Esophagus (tissue), 2 donors: ENCODE data around the gene VMAC. TPM values are rescaled to one million over a fixed set of nuclear protein-coding genes. Genes with fewer than 3 reads are reported as not detected.

ENCODE experiments used
- H3K27ac ChIP-seq, 2 donors: one replicate each; pipeline ENCODE4 v1.5.1; 2013; ENCODE audit warnings: low read depth in 2 of 2, mild to moderate bottlenecking in 2 of 2, inconsistent platforms in 1 of 2, low read length in 1 of 2, moderate library complexity in 1 of 2
- H3K27me3 ChIP-seq, 2 donors: one replicate each; pipeline ENCODE4 v1.6.1; 2013; ENCODE audit warnings: low read length in 2 of 2, control low read depth in 1 of 2, mild to moderate bottlenecking in 1 of 2; ENCODE audit not compliant: insufficient read depth in 2 of 2, control insufficient read depth in 1 of 2
- H3K36me3 ChIP-seq, 2 donors: one replicate each; pipeline ENCODE4 v1.6.1; 2013; ENCODE audit warnings: low read length in 1 of 2; ENCODE audit not compliant: control insufficient read depth in 2 of 2, insufficient read depth in 2 of 2
- H3K4me1 ChIP-seq, 2 donors: one replicate each; pipeline ENCODE4 v1.6.1; 2013; ENCODE audit warnings: low read length in 1 of 2; ENCODE audit not compliant: control insufficient read depth in 2 of 2, insufficient read depth in 2 of 2
- H3K4me3 ChIP-seq, 2 donors: one replicate each; pipeline ENCODE4 v1.5.1; 2013; ENCODE audit warnings: low read length in 2 of 2, mild to moderate bottlenecking in 2 of 2, low read depth in 1 of 2, moderate library complexity in 1 of 2
- H3K9me3 ChIP-seq, 2 donors: one replicate each; pipeline ENCODE4 v1.6.1; 2013; ENCODE audit warnings: mild to moderate bottlenecking in 2 of 2, low read depth in 1 of 2, low read length in 1 of 2, moderate library complexity in 1 of 2; ENCODE audit not compliant: control insufficient read depth in 2 of 2, insufficient read depth in 1 of 2
- WGBS, 2 donors: extraction: QIAGEN DNeasy Blood & Tissue Kit; methylation state at CpG; one replicate each; pipeline ENCODE4 v1.1.7; 2013; 5-methylcytosine and 5-hydroxymethylcytosine counted together
- polyA plus RNA-seq, 2 donors: library from polyadenylated mRNA; stranded (reverse); fragments of 200-250 nt; gene quantifications; one replicate each; pipeline ENCODE4 v1.2.3, GENCODE V29; 2013
- donor health status: healthy with polysubstance abuse.
- donor health status: Bipolar disorder and iron deficiency.

Gene VMAC
- polyA plus RNA-seq, 2 donors = 3.4 to 7.9 TPM

DNA sequence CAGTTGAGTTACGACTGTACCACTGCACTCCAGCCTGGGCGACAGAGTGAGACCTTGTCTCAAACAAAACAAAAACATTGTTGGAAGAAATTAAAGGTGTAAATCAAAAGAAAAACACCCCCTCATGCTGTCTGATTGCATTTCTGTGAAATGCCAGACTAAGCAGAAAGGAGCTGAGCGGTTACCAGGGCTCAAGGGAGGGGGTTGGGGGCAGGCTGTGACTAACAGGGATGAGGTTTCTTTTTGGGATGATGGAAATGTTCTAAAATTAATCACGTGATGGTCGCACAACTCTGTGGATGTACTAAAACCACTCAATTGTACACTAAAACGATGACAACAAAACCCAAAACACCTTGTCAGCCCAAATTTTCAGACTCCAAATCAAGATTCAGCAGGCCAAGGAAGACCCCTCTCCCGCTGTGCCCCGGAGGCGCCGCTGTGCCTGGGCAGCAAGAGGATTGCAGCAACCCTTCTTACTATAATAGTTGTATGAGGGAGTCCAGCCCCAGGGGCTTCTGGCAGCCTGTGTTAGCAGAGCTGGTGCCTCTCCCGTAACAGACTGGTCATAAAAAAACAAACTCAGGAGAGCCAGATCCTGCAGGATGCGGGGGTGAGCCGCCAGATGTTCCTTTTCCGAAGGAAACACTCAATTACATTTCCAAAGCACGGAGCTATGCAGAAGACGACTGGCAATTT, 30.3 kb downstream of the VMAC start:
- H3K4me1 ChIP-seq = peaks cover 0 to 4% of the 10 kb centered on the region in 2 donors
- H3K27ac ChIP-seq = peak overlapping the region; percentile 23 to 63
- no peak overlapping the region for H3K4me3 ChIP-seq
- no peaks in the 10 kb centered on the region for H3K27me3 ChIP-seq
- 66 to 67% methylated on average over 16 of the region's 16 CpGs for WGBS, 2 donors
- peaks cover 20 to 39% of the 10 kb centered on the region in 2 donors for H3K36me3 ChIP-seq
- H3K9me3 ChIP-seq = no peaks in the 10 kb centered on the region

DNA sequence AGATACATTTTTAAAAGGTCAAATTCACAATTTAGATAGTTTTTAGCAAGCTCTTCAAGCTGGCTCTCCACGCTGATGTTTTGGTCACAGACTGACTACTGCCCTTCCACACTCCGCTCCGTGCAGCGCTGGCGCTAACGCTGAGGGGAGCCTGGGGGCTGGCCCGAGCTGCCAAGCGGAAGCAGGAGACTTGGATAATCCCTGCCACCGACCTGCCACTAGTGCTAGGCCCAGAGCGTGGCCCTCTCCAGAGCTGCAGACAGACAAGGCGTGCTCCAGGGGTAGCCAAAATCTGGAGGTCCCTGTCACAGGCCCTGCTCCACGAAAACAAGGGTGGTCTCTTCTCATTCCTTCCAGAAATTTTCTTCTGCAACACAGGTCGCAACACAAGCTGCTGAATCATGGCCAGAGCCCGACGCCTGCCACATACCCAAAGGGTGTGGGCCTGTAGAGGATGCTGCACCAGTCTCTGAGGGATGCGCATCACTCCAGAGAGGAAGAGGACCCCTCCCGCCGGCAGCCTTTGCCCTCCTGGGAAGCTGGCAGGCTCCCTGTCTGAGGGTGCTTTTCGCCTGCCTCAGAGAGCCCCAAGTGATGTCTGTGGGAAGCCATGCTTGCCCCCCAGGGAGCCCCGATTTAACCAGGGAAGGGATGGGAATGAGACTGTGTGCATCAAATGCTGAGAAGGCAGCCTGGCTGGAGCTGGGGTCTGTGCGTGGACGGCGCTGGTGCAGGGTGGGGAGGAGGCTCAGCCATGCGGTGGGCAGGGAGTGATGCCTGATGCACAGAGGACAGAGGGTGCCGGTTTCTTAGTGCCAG, 31.0 kb downstream of the VMAC start:
- Histone ChIP-seq H3K27me3 (no peaks in the 10 kb centered on the region), H3K27ac (peak overlapping the region in 1 of 2 donors; percentile 14), H3K36me3 (peaks cover 20 to 45% of the 10 kb centered on the region in 2 donors), H3K4me1 (peaks cover 0 to 4% of the 10 kb centered on the region in 2 donors), H3K9me3 (no peaks in the 10 kb centered on the region), H3K4me3 (no peak overlapping the region)
- WGBS, 2 donors = 74 to 76% methylated on average over 25 of the region's 25 CpGs

DNA sequence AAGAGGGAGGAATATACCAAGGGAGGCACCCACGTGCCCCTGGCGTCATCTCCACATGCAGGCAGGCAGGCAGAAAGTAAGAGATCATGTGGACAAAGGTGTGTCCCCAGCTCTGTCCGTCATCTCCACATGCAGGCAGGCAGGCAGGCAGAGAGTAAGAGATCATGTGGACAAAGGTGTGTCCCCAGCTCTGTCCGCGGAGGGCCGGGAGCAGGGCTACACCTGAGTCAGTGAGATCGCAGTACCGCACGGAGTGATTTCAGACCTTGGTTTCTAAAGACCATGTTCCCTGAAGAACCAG, 31.6 kb downstream of the VMAC start:
- Histone ChIP-seq H3K4me1 (peaks cover 0 to 4% of the 10 kb centered on the region in 2 donors), H3K9me3 (no peaks in the 10 kb centered on the region), H3K4me3 (no peak overlapping the region), H3K27me3 (no peaks in the 10 kb centered on the region), H3K36me3 (peaks cover 22 to 46% of the 10 kb centered on the region in 2 donors), H3K27ac (no peak overlapping the region)
- WGBS, 2 donors = 86 to 92% methylated on average over 9 of the region's 9 CpGs

DNA sequence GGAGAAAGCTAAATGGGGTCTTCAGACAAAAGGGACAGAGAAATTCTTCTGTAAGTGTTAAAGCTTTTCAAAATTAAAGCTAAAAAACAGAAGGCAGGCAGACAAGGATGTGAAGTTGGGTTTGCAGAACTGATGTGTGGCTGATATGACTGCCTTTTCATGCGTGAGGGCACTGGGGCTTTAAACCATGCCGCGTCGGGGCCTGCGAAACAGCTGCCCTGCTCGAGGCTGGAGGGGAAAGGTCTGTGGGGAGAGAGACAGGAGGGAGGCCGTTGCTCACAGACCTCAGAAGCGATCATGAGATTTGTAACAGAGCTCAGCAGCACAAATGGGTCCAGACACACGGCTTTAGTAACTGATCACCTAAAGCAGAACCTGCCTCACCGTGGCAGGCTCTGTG, 32.9 kb downstream of the VMAC start:
- no peak overlapping the region for H3K27ac ChIP-seq
- peaks cover 18 to 42% of the 10 kb centered on the region in 2 donors for H3K36me3 ChIP-seq
- no peaks in the 10 kb centered on the region for H3K9me3 ChIP-seq
- H3K4me3 ChIP-seq = no peak overlapping the region
- WGBS, 2 donors = 79 to 84% methylated on average over 10 of the region's 10 CpGs
- H3K27me3 ChIP-seq = no peaks in the 10 kb centered on the region
- peaks cover 0 to 4% of the 10 kb centered on the region in 2 donors for H3K4me1 ChIP-seq

DNA sequence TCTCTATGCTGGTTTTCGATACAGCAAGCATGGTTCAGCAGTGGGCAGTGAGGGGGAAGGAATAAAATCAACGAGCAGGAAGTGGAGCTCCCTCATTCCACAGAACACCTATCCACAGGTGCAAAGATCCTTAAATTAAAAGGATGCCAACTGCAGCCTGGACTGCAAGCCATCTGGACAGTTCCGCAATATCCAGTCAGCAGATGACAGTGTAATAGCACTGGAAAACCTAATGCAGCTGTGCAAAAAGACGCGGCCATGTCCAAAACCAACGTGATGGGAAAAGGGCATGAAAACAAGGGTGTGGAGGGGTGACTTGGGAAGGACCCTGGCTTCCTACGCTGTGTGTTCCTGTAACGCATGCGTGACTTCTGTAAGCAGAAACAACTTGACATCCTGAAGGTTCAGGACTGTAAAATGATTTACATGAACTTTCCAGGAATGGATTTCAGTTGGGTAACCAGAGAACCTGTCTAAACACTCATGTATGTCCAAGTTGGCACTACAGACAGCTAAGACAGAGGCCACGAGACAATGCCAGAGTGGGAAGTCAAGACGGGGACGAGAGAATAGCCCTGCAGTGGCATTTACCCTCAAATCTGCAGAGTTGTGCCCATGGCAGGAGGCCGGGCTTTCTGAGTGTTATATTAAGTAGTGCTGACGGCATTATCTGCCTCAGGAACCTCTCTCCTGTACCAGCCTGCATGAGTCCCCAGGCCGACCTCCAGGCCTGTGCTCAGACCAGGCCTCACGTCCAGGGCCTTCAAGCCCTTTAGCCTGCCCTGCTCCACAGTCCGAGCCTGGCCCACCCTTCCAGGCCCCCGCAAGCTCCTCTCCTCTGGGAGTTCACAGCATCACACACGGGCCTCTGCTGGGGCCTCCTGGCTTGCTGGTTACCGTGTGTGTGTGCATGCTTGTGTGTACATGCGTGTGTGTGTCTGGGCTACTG, 35.9 kb downstream of the VMAC start:
- H3K9me3 ChIP-seq = no peaks in the 10 kb centered on the region
- H3K4me1 ChIP-seq = no peaks in the 10 kb centered on the region
- no peak overlapping the region for H3K4me3 ChIP-seq
- no peaks in the 10 kb centered on the region for H3K27me3 ChIP-seq
- H3K36me3 ChIP-seq = peaks cover 14 to 36% of the 10 kb centered on the region in 2 donors
- no peak overlapping the region for H3K27ac ChIP-seq
- 89% methylated on average over 21 of the region's 21 CpGs for WGBS, 2 donors

DNA sequence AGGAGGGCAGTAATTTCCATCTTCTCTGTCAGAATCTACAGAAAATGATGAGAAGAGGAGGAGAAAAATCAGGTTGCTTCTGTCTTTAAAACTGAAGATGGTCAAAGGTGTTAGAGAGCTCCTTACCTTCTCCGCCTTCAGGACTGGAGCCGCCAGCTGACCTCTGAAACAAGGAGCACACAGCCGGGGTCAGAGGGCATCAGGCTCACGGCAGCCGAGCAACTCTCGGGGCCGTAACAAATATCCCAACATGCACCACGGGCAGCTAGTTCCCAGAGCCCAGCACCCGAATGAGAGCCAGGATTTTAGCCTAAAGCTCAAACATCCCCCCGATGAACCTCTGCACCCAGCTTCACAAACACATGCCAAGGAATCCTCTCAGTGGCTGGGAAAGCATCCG, 37.0 kb downstream of the VMAC start:
- 78 to 86% methylated on average over 11 of the region's 11 CpGs for WGBS, 2 donors
- Histone ChIP-seq H3K4me3 (no peak overlapping the region), H3K27ac (peak overlapping the region in 1 of 2 donors; percentile 62), H3K27me3 (no peaks in the 10 kb centered on the region), H3K36me3 (peaks cover 9 to 28% of the 10 kb centered on the region in 2 donors), H3K4me1 (peaks cover 0 to 2% of the 10 kb centered on the region in 2 donors), H3K9me3 (no peaks in the 10 kb centered on the region)

DNA sequence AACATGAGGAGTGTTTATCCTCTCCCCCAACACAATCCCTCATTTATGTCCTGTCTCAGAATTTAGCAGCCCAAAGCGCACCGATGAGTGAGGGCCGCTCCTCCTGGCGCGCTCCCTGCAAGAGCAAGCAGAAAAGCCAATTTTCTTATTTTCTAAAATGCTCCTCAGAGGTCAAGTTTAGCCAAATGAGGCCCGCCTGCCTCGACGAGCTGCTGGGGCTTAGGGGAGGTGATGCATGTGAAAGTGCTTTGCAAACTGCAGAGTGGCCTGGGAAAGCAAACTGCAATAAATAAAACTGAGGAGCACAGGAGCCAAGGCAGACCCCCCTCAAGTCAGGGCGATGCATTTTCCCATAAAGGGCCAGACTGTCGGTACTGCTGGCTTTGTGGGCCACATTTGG, 38.4 kb downstream of the VMAC start:
- peak overlapping the region in 1 of 2 donors; percentile 34 for H3K27ac ChIP-seq
- peaks cover 0 to 6% of the 10 kb centered on the region in 2 donors for H3K4me1 ChIP-seq
- no peaks in the 10 kb centered on the region for H3K27me3 ChIP-seq
- H3K36me3 ChIP-seq = peaks cover 9 to 24% of the 10 kb centered on the region in 2 donors
- H3K4me3 ChIP-seq = no peak overlapping the region
- WGBS, 2 donors = 67 to 72% methylated on average over 10 of the region's 10 CpGs
- no peaks in the 10 kb centered on the region for H3K9me3 ChIP-seq

DNA sequence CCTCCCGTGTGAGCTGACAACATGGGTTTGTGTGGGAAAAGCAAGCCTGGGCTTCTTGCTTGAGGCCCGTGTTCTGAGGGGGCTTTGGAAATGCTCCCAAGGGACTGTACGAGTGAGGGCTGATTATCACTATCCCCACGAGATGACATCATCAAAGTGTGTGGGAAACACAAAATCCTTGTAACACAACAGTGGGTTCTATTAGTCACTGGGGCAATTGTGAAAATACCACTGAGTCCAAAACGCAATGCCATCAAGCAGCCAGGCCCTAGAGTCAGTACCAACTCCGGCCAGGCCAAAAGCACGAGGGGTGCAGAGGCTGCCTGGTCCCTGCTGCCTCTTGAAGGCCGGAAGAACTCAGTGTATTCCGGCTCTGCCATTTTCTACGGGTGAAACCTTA, 39.0 kb downstream of the VMAC start:
- Histone ChIP-seq H3K4me3 (no peak overlapping the region), H3K27ac (peak overlapping the region; percentile 8 to 21), H3K27me3 (no peaks in the 10 kb centered on the region), H3K36me3 (peaks cover 9 to 24% of the 10 kb centered on the region in 2 donors), H3K4me1 (peaks cover 0 to 6% of the 10 kb centered on the region in 2 donors), H3K9me3 (no peaks in the 10 kb centered on the region)
- whole genome bisulfite sequencing, 2 donors = 64 to 73% methylated on average over 10 of the region's 10 CpGs

DNA sequence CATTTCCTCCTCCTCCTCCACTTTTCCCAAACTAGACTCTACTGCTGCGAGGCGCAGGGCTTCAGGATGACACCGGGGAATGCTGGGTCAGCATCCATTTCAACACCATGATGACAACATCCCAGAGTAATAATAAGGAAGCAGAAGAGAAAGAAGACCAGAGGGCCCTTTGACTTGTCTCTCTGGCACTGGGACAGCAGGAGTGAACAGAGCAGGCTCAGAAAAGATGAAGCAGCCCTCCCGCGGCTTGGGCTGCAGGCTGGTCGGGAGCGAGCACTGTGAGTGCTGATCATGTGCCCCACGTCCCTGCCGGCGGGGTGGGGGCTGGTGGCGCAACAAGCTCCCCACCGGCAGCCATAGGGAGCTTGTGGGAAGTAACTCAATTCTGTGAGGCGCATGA, 42.8 kb downstream of the VMAC start:
- 65 to 76% methylated on average over 13 of the region's 13 CpGs for WGBS, 2 donors
- no peaks in the 10 kb centered on the region for H3K9me3 ChIP-seq
- no peak overlapping the region for H3K4me3 ChIP-seq
- peak overlapping the region; percentile 47 to 58 for H3K27ac ChIP-seq
- H3K36me3 ChIP-seq = peaks cover 7 to 18% of the 10 kb centered on the region in 2 donors
- H3K27me3 ChIP-seq = no peaks in the 10 kb centered on the region
- H3K4me1 ChIP-seq = peaks cover 11 to 19% of the 10 kb centered on the region in 2 donors
